Vagina (tissue), 2 donors: ENCODE results near the gene TYW1.
"Not testable (repeated sequence)": the region's sequence is repeated elsewhere in the genome, so short reads cannot be mapped to it uniquely, and the experiment has no call there.

Experiments used
- POLR2A ChIP-seq, 2 donors: fragments of 450-650 bp; IDR thresholded peaks; one replicate each; pipeline ENCODE4 v1.6.1; 2017; ENCODE audit warnings: antibody characterized with exemption in 2 of 2, mild to moderate bottlenecking in 2 of 2, moderate library complexity in 2 of 2
- TF ChIP-seq, protein P1 (sequence below), 3 experiments: fragments of 450-650 bp in 2 of 3; fragments of 200-600 bp in 1 of 3; sonication (generic) in 1 of 3; IDR thresholded peaks; one replicate each; pipeline ENCODE4 v1.5.1; 2017 to 2019; ENCODE audit warnings: antibody characterized with exemption in 3 of 3, mild to moderate bottlenecking in 2 of 3, moderate library complexity in 2 of 3

DNA sequence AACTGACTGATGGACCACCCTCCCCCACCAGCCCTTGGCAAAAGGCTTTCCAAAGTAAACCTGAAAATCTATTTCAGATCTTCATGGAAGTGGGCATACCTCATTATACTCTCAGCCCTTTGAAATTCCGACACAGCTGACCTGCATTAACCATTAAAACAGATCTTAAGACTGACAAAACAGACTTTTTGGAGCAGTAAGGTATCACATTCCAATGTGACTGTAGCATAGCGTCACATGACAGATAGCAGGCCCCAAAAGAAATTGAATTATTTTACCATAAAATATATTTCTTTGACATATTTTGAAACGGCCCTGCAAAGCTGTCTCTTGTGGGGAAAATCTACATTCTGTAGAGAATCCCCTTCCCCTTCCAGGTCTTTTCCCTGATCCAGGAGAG, 269.4 kb downstream of the TYW1 start:
- TF ChIP-seq POLR2A (IDR thresholded peaks at IDR 0.05) = not testable (repeated sequence)
- TF ChIP-seq, protein P1, sequence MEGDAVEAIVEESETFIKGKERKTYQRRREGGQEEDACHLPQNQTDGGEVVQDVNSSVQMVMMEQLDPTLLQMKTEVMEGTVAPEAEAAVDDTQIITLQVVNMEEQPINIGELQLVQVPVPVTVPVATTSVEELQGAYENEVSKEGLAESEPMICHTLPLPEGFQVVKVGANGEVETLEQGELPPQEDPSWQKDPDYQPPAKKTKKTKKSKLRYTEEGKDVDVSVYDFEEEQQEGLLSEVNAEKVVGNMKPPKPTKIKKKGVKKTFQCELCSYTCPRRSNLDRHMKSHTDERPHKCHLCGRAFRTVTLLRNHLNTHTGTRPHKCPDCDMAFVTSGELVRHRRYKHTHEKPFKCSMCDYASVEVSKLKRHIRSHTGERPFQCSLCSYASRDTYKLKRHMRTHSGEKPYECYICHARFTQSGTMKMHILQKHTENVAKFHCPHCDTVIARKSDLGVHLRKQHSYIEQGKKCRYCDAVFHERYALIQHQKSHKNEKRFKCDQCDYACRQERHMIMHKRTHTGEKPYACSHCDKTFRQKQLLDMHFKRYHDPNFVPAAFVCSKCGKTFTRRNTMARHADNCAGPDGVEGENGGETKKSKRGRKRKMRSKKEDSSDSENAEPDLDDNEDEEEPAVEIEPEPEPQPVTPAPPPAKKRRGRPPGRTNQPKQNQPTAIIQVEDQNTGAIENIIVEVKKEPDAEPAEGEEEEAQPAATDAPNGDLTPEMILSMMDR (IDR thresholded peaks at IDR 0.05) = not testable (repeated sequence)
